ENCODE data around the gene LLGL1.

Gene LLGL1

GRCh38 chr17:18233803-18234518 lies 8.5 kb downstream of the LLGL1 start:
- no peak for TF ChIP-seq CTCF (IDR thresholded peaks at IDR 0.05; ENCODE audit: insufficient read depth, low read length)
- TF ChIP-seq GABPA (IDR thresholded peaks at IDR 0.05; ENCODE audit: low read depth) = no peak
- no peak for TF ChIP-seq REST (IDR thresholded peaks at IDR 0.05; ENCODE audit: insufficient replicate concordance, low read depth)
- TF ChIP-seq SPI1 (IDR thresholded peaks at IDR 0.05; ENCODE audit: borderline replicate concordance, low read depth) = no peak
- no peak for TF ChIP-seq POLR2AphosphoS5 (IDR thresholded peaks at IDR 0.05; ENCODE audit: low read depth)
- Histone ChIP-seq H3K4me3 (replicated peaks; ENCODE audit: insufficient read depth, low read length) (no peak overlapping the region), H3K27ac (replicated peaks) (no peak overlapping the region), H3K27me3 (ENCODE audit: insufficient read depth, poor library complexity, severe bottlenecking) (no peaks in the 10 kb centered on the region)
- no peak for DNase-seq (ENCODE audit: low read depth in 1 of 2, low spot score in 1 of 2)

DNA sequence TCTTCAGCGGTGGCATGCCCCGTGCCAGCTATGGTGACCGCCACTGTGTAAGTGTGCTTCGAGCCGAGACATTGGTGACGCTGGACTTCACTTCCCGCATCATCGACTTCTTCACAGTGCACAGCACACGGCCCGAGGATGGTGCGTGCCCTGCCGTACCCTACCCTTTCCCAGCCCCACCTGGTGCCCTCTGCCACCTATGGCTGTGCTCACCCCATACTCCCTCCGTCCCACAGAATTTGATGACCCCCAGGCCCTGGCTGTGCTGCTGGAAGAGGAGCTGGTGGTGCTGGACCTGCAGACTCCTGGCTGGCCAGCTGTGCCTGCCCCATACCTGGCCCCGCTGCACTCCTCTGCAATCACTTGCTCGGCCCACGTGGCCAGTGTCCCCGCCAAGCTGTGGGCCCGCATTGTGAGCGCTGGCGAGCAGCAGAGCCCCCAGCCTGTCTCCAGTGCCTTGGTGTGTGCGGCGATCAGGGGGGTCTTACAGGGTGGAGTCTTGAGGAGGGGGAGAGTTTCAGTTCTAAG lies 9.5 kb downstream of the LLGL1 start:
- Histone ChIP-seq H3K27ac (replicated peaks) (no peak overlapping the region), H3K4me3 (replicated peaks; ENCODE audit: insufficient read depth, low read length) (no peak overlapping the region), H3K27me3 (ENCODE audit: insufficient read depth, poor library complexity, severe bottlenecking) (no peaks in the 10 kb centered on the region)
- no peak for DNase-seq (ENCODE audit: low read depth in 1 of 2, low spot score in 1 of 2)
- TF ChIP-seq REST (IDR thresholded peaks at IDR 0.05; ENCODE audit: insufficient replicate concordance, low read depth) (no peak), GABPA (IDR thresholded peaks at IDR 0.05; ENCODE audit: low read depth) (no peak), POLR2AphosphoS5 (IDR thresholded peaks at IDR 0.05; ENCODE audit: low read depth) (no peak), CTCF (IDR thresholded peaks at IDR 0.05; ENCODE audit: insufficient read depth, low read length) (no peak), SPI1 (IDR thresholded peaks at IDR 0.05; ENCODE audit: borderline replicate concordance, low read depth) (no peak)

DNA sequence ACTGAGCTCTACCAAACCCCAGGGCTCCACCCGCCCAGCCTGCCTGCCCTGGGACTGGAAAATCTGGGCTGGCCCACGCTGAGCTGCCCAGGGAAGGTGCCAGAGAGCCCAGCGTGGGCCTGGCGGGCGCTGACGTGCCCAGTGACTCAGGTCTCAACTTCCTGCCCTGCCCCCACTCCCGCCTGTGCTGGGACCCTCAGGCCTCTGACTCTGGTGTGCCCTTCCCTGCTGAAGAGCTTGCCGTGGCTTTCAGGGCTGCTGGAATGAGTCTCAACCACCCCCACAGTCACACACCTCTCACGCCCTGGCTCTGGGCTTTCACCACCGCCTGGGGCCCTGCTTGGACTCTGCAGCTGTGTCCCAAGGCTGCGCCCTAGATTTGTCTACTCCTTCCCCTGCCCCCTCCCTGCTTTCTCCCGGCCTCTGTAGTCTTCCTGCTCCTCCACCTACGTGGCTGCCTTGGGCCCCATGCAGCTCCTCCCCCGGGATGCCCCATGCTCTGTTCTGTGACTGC lies 10.4 kb downstream of the LLGL1 start:
- H3K27ac ChIP-seq (replicated peaks) = no peak overlapping the region
- no peak for DNase-seq (ENCODE audit: low read depth in 1 of 2, low spot score in 1 of 2)
- H3K4me3 ChIP-seq (replicated peaks; ENCODE audit: insufficient read depth, low read length) = no peak overlapping the region
- no peaks in the 10 kb centered on the region for H3K27me3 ChIP-seq (ENCODE audit: insufficient read depth, poor library complexity, severe bottlenecking)
- TF ChIP-seq SPI1 (IDR thresholded peaks at IDR 0.05; ENCODE audit: borderline replicate concordance, low read depth) (no peak), REST (IDR thresholded peaks at IDR 0.05; ENCODE audit: insufficient replicate concordance, low read depth) (no peak), POLR2AphosphoS5 (IDR thresholded peaks at IDR 0.05; ENCODE audit: low read depth) (no peak), CTCF (IDR thresholded peaks at IDR 0.05; ENCODE audit: insufficient read depth, low read length) (no peak), GABPA (IDR thresholded peaks at IDR 0.05; ENCODE audit: low read depth) (no peak)

Measured in HL-60 (cell line).